ENCODE data around the gene WNT7B.

GRCh38 chr22:45891021-45891421 is 85.9 kb downstream of the WNT7B start:
- TF ChIP-seq POLR2AphosphoS5 (IDR thresholded peaks at IDR 0.05; ENCODE audit: borderline replicate concordance, low read depth, low read length): no peak
- TF ChIP-seq FOXP2 (optimal IDR thresholded peaks at IDR 0.05; ENCODE audit: control extremely low read depth, extremely low read length, insufficient read depth): no peak
- no peak for TF ChIP-seq EZH2 (IDR thresholded peaks at IDR 0.05)
